NCI-H1436 (cell line): ENCODE measurements around the gene TTYH3.
"Not testable (repeated sequence)": the region's sequence is repeated elsewhere in the genome, so short reads cannot be mapped to it uniquely, and the experiment has no call there.

Source experiments
- DNase-seq: peaks from one replicate; lab custom pipeline; 2025; lab: John Stamatoyannopoulos, UW

The TTYH3 gene

GRCh38 chr7:2631946-2632732 is at the start of gene TTYH3:
Gene TTYH3, plus strand, starts transcription at chr7:2631986. Its CDS starts 170 bp downstream, at chr7:2632156.
- DNase-seq, result no peak

GRCh38 chr7:2582006-2582735 is 49.6 kb upstream of the TTYH3 start:
- DNase-seq, result no peak

DNA sequence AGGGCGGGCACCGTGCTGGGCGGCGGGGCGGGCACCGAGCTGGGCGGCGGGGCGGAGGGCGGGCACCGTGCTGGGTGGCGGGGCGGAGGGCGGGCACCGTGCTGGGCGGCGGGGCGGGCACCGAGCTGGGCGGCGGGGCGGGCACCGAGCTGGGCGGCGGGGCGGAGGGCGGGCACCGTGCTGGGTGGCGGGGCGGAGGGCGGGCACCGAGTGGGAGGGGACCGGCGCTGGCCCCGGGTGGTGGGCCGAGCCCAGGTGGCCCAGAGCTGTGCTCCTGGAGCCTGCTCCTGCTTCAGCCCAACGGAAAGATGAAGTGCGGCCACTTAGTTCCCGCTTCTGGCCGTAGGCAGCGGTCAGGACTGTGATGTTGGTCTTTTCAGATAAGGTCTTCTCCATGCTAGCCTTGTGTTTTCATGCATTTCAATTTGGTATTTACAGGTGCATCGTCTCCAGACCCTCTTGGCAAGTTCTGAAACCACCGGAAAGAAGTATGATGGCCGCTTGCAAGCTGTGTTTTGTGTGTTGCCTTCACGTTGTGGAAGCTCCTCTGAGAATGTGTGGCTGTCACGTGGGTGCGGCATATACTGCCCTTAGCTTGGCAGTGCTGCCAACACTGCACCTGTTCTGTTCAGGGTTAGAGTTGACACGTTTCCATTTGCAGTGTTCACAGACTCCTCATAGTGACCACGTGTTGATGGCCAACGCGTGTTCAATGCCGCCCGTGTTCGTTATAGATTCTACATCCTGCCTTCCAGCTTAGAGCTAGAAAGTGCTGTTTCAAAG is 47.8 kb upstream of the TTYH3 start:
- no peak for DNase-seq

- no peak for DNase-seq
These were observed 46.3 kb upstream of the TTYH3 start for GRCh38 chr7:2585446-2585845.

DNA sequence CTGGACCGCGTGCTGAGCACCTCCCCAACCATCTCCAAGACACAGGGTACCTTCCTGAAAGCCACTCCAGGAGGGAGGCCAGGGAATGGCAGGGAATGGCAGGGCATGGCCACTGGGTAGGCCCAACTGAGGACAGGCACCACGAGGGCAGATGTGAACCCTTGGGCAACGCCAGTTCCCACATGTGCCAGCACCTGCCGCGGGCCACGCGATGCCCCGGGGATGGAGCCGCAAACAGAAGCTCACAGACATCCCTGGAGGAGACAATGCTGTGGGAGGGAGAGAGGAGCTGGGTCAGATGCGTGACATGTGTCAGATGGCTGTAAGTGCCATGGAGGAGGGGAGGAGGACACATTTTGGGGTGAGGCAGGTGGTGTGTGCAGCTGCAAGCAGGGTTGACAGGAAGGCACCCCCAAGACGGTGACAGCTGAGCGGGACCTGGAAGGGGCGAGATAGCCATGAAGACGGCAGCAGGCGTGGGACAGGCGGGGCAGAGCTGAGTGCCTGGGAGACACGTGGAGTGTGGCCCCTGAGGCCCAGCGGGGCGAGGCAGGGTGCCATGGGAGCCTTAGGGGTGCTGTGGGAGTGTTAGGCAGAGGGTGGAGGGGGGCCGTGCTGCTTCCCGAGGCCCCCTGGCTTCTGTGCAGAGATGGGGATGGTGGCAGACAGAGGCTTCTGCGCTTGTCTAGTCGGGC is 45.3 kb upstream of the TTYH3 start:
- DNase-seq, result no peak

DNA sequence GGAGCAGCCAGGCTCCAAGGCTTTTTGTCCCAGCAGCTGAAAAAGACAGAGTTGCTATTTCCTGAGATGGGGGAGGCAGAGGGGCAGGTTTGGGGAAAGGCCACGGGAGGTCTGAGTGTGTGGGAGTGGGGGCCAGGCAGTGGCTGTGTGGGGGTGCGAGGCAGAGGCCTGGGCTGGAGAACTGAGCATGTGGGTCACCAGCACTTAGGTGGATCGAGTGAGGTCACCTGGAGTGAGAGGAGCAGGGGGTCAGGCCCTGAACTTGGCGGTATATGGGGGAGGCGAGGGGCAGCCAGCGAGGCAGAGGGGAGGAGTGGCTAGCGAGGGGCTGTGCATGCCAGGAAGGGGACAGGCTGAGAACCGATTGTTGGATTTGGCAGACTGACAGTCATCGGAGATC is 44.7 kb upstream of the TTYH3 start:
- DNase-seq, result no peak

DNA sequence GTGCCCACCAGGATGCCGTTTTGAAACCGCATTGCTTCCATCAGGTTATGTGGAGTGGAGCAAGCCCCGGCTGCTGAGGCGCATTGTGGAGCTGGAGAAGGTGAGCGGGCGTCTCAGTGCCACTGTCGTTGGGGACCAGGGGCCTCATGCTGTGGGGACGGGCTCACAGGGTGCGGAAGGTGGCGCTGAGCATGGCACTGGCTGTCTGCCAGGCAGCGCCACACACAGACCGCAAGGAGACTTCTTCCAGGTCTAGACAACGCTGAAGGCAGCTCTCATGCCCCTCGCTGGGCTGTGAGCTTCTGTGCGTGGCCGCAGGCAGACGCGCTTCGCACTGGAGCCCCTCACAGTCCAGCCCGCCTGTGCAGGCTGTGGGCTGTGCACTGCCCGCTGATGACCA is 44.0 kb upstream of the TTYH3 start:
- DNase-seq, result no peak

- no peak for DNase-seq
These were observed 42.4 kb upstream of the TTYH3 start for GRCh38 chr7:2589341-2589740.

DNA sequence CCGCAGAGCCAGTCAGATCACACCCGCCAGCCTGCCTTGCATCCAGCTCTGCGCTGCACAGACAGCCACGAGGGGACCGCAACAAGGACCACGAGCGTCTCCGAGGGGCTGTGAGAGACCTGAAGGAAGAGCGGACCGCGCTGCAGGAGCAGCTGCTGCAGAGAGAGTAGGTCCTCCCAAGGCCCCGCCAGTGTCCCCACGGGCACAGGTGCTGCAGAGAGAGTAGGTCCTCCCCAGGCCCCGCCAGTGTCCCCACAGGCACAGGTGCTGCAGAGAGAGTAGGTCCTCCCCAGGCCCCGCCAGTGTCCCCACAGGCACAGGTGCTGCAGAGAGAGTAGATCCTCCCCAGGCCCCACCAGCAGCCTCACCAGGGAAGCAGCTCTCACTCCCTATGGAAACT is 41.8 kb upstream of the TTYH3 start:
- DNase-seq, result not testable (repeated sequence)

DNA sequence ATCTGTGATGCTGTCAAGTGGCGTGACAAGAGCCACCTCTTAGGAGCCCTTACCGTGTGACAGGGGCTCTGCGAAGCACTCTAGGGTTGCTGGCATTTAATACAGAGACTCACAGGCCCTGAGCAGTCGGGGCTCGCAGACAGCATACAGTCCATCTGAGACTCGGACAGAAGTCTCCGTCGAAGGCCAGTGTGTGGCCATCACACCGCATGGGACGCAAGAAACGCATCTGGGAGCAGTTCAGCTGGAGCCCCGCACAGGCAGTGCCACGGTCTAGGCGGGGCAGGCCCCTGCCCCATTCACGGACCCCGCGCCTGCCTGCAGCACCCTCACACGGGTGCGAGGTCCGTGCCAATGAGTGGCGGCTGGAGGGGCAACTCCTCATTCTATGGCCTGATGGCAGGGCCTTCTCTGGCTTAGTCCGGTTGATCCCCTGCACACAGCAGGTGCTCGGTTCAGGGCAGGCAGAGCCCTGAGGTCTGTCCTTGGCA is 39.4 kb upstream of the TTYH3 start:
- DNase-seq, result no peak

DNA sequence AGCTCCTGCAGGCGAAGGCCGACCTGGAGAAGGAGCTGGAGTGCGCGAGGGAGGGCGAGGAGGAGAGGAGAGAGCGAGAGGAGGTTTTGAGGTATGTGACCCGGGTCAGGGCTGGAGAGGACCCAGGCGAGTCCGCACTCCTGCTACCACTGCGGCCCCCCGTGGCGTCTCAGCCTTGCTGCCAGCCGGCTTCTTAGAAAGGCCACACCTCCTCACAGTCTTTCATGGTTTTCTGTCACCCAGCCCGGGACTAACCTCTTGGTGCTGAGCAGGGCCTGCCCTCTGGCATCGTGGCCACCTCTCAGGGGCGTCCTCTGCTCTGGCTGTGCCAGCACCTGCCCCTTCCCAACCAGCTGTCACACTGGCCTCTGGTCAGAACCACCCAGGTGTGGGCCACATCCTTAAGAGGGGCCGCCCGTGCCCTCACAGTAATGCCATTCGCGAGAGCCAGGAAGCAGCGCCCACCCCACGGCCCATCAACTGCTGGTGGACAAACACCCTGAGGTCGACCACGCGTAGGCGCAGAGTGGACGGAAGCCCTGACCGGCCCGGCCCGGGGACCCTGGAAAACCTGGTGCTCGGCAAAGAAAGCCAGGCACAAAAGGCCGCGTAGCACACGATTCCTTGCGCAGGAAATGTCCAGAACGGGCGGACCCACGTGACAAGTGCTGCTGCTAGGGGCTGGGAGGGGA is 38.6 kb upstream of the TTYH3 start:
- DNase-seq, result no peak

DNA sequence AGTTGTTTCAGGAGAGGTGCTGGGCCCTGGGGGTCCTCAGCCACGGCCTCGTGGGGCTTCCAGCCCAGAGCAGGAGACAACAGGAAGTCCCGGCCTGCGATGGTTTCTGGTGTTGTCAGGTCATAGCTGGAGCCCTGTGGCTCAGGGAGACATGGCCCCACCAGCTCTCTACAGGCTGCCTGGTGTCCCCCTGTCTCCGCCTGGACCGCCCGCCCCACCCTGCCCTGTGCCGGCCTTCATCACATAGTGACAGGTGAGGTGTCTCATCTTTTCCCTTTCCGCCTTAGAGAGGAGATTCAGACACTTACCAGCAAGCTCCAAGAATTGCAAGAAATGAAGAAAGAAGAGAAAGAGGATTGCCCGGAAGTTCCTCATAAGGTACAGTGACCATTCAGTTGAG is 37.2 kb upstream of the TTYH3 start:
- no peak for DNase-seq

- DNase-seq, result no peak
These were observed 36.4 kb upstream of the TTYH3 start for GRCh38 chr7:2595258-2595860.

DNA sequence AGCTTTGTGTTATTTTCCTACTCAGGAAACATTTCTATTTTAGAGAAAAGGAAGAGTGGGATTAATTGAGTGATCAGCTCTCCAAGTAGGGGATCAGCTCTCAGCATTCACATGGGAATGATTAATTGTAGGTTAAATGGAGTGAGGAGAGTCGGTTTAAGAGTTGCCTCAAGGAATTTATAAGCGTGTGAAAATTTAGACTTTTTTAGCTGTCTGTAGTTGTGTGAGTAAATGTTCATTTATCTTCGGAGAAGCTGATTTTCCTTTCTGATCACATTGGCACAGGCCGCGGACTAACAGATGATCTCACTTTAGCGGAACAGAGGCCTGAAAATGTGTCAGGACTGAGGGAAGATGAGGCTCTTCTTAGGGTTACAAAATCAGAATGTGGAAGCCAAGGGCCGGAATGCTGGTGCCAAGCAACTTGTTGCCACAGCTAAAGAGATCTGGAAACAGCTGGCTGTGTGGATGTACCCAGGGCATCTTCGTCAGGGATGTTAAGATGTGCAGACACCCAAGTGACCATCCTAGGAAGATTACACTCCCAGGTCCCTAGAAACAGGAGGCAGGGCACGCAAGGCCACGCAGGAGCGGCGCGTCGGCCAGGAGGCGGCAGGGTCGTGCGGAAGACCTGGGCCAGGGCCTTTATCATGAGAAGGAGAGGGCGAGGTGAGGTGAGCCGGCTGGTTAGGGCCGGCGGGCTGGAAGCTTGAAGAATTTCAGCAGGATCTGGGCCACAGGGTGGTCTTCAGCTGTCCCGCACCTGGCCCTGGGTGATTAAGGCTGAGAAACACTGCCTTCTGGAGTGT is 35.1 kb upstream of the TTYH3 start:
- no peak for DNase-seq

DNA sequence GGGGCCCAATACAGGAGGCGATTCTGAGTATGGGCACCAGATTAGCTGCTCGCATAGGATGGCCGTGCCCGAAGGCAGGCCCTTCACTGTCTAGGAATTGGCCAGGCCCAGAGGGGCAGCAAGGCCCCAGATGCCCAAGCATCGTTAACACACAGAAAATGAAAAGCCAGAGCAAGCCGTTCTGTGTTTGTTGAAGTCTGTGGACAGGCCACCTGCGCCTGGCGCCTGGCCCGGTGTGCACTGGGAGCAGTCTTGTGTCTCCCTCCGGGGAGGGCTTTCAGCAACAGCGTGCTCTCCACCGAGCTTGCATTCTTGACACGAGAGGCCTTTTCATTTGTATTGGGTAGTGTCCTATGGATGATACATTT is 34.5 kb upstream of the TTYH3 start:
- DNase-seq, result no peak

GRCh38 chr7:2598154-2598823 is 33.5 kb upstream of the TTYH3 start:
- no peak for DNase-seq

GRCh38 chr7:2601065-2601464 is 30.7 kb upstream of the TTYH3 start:
- no peak for DNase-seq

- DNase-seq, result no peak
These were observed 29.9 kb upstream of the TTYH3 start for GRCh38 chr7:2601907-2602306.

- no peak for DNase-seq
These were observed 29.3 kb upstream of the TTYH3 start for GRCh38 chr7:2602406-2603043.
